ENCODE results near the gene AP2B1. TPM values are rescaled to one million over a fixed set of nuclear protein-coding genes. Genes with fewer than 3 reads are reported as not detected.

Gene AP2B1
- total and polyA plus RNA-seq, 9 of the 15 experiments (the other 6 are each of a cell fraction or from before 2014, with no cell fraction given) = 60.1 to 287 (median 105) TPM

- H3K9me3 ChIP-seq (replicated peaks; ENCODE audit: control insufficient read depth, insufficient read depth, low read depth, low read length) = no peaks in the 10 kb centered on the region
- peaks cover 19% of the 10 kb centered on the region for H3K79me2 ChIP-seq (ENCODE audit: control insufficient read depth, insufficient read depth, low read length)
- no peak overlapping the region for H3K4me2 ChIP-seq (ENCODE audit: insufficient read depth, low read length)
- no peak overlapping the region for H3K4me3 ChIP-seq
- ChIA-PET POLR2A (no interaction called here), CTCF (ENCODE audit: low intra/inter-chr PET ratio) (no interaction called here)
- no TSS peak for BruUV-seq (replicated peaks)
- intact Hi-C loops (cut with micrococcal nuclease) (no loop called here), in situ Hi-C loops (cut with MboI) (no loop called here)
- peaks cover 89% of the 10 kb centered on the region for H3K36me3 ChIP-seq (ENCODE audit: control insufficient read depth, insufficient read depth, low read length)
- H3K9me1 ChIP-seq (ENCODE audit: control insufficient read depth, insufficient read depth, low read length) = no peaks in the 10 kb centered on the region
- H4K20me1 ChIP-seq (replicated peaks; ENCODE audit: control insufficient read depth, insufficient read depth, low read length) = no peaks in the 10 kb centered on the region
- 92% methylated on average over 2 of the region's 4 CpGs for WGBS (ENCODE audit: insufficient coverage, low coverage, missing lambda C conversion rate)
- H3K4me1 ChIP-seq (replicated peaks in 1 of 2; ENCODE audit: control insufficient read depth in 2 of 2, insufficient read depth in 2 of 2, low read length in 2 of 2) = no peaks in the 10 kb centered on the region
- ATAC-seq (no peak), DNase-seq (ENCODE audit: extremely low read depth in 1 of 4, low spot score in 3 of 4) (no peak), FAIRE-seq (no peak)
- no peak overlapping the region for H3K27ac ChIP-seq (ENCODE audit: extremely low read depth, low read depth, low read length)
- H3K9ac ChIP-seq (ENCODE audit: insufficient read depth in 1 of 2, low read depth in 2 of 2, low read length in 2 of 2) = no peak overlapping the region
- H3K27me3 ChIP-seq (ENCODE audit: control insufficient read depth in 2 of 2, insufficient read depth in 2 of 2, low read length in 2 of 2) = no peaks in the 10 kb centered on the region
- no peak overlapping the region for H2AFZ ChIP-seq (ENCODE audit: low read depth, low read length)
- TF ChIP-seq ZNF699 (CRISPR knock-in tag; IDR thresholded peaks at IDR 0.05; ENCODE audit: insufficient replicate concordance) (no peak), LEF1 (IDR thresholded peaks at IDR 0.05) (no peak), CHD2 (IDR thresholded peaks at IDR 0.05; ENCODE audit: low read depth, low read length) (no peak), ZNF282 (CRISPR knock-in tag; IDR thresholded peaks at IDR 0.05) (no peak), ZNF449 (CRISPR knock-in tag; IDR thresholded peaks at IDR 0.05) (no peak), GABPA (tag; conservative IDR thresholded peaks at IDR 0.05; ENCODE audit: low read depth) (no peak), CREB5 (CRISPR knock-in tag; IDR thresholded peaks at IDR 0.05) (no peak), MYNN (IDR thresholded peaks at IDR 0.05) (no peak), MYNN (CRISPR knock-in tag; IDR thresholded peaks at IDR 0.05) (no peak), NFIC (IDR thresholded peaks at IDR 0.05) (no peak), DPF2 (IDR thresholded peaks at IDR 0.05) (no peak), ARID4B (CRISPR knock-in tag; IDR thresholded peaks at IDR 0.05) (no peak), RAD51 (IDR thresholded peaks at IDR 0.05; ENCODE audit: borderline replicate concordance, low read depth) (no peak)
- TF ChIP-seq, protein P1, sequence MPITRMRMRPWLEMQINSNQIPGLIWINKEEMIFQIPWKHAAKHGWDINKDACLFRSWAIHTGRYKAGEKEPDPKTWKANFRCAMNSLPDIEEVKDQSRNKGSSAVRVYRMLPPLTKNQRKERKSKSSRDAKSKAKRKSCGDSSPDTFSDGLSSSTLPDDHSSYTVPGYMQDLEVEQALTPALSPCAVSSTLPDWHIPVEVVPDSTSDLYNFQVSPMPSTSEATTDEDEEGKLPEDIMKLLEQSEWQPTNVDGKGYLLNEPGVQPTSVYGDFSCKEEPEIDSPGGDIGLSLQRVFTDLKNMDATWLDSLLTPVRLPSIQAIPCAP (CRISPR knock-in tag; IDR thresholded peaks at IDR 0.05; ENCODE audit: borderline replicate concordance) = no peak
- TF ChIP-seq, protein P2, sequence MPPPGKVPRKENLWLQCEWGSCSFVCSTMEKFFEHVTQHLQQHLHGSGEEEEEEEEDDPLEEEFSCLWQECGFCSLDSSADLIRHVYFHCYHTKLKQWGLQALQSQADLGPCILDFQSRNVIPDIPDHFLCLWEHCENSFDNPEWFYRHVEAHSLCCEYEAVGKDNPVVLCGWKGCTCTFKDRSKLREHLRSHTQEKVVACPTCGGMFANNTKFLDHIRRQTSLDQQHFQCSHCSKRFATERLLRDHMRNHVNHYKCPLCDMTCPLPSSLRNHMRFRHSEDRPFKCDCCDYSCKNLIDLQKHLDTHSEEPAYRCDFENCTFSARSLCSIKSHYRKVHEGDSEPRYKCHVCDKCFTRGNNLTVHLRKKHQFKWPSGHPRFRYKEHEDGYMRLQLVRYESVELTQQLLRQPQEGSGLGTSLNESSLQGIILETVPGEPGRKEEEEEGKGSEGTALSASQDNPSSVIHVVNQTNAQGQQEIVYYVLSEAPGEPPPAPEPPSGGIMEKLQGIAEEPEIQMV (tag; conservative IDR thresholded peaks at IDR 0.05; ENCODE audit: low read depth) = no peak
Measured at GRCh38 chr17:35609831-35610230, 22.7 kb downstream of the AP2B1 start.

All from K562 (cell line).